Measurements from ENCODE around the gene C3orf18. TPM values are rescaled to one million over a fixed set of nuclear protein-coding genes. Genes with fewer than 3 reads are reported as not detected.

Gene C3orf18
- total and polyA plus RNA-seq, 2 donors from 2014 or later: 6.2 to 14.9 TPM

DNA sequence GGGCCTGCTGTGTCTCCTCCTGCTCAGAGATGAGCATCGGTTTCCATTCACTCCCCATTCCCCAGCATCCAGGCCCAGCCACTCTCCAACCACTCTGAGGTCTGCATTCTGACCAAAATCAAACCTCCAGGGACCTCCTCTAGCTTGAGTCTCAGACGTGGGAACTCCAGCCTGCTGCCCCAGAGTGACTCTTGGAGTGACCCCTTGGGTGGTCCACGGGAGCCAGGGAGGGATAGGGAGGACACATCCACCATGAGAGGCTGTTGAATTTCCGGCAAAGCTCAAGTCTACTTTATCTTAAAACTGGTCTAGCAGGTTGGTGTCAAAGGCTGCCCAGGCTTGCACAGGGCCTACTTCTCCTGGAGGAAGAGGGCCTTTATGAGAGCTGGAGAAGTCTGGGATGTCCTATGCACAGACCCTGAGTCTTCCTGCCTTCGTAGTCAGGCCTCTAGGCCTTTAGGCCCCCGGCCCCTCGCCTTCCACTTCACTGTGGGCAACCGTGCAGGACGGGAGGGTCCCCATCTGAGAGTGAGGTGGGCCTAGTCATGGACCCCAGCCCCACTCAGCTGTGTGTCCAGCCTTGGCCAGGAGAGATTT, 35.1 kb upstream of the C3orf18 start:
- peak in 2 of 5 donors; percentile 28 to 46 for DNase-seq
- Histone ChIP-seq H3K9me3 (ENCODE audit: control insufficient read depth in 2 of 3, insufficient read depth in 1 of 3, low read length in 3 of 3) (no peaks in the 10 kb centered on the region), H3K4me1 (ENCODE audit: control insufficient read depth in 2 of 3, insufficient read depth in 2 of 3, low read depth in 1 of 3, low read length in 3 of 3) (peaks cover 4 to 84% (median 83%) of the 10 kb centered on the region in 3 donors), H3K27ac (ENCODE audit: low read depth in 2 of 2, low read length in 2 of 2) (peak overlapping the region; percentile 99), H3K27me3 (ENCODE audit: control insufficient read depth, insufficient read depth, low read length) (no peaks in the 10 kb centered on the region), H3K9ac (ENCODE audit: low read length in 3 of 3) (peak overlapping the region in 2 of 3 donors; percentile 8 to 99), H3K36me3 (ENCODE audit: control insufficient read depth in 2 of 3, insufficient read depth in 3 of 3, low read length in 3 of 3) (peaks cover 0 to 31% (median 24%) of the 10 kb centered on the region in 3 donors), H3K4me3 (ENCODE audit: low read length in 3 of 3) (no peak overlapping the region)
- TF ChIP-seq, protein P1, sequence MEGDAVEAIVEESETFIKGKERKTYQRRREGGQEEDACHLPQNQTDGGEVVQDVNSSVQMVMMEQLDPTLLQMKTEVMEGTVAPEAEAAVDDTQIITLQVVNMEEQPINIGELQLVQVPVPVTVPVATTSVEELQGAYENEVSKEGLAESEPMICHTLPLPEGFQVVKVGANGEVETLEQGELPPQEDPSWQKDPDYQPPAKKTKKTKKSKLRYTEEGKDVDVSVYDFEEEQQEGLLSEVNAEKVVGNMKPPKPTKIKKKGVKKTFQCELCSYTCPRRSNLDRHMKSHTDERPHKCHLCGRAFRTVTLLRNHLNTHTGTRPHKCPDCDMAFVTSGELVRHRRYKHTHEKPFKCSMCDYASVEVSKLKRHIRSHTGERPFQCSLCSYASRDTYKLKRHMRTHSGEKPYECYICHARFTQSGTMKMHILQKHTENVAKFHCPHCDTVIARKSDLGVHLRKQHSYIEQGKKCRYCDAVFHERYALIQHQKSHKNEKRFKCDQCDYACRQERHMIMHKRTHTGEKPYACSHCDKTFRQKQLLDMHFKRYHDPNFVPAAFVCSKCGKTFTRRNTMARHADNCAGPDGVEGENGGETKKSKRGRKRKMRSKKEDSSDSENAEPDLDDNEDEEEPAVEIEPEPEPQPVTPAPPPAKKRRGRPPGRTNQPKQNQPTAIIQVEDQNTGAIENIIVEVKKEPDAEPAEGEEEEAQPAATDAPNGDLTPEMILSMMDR (IDR thresholded peaks at IDR 0.05; ENCODE audit: borderline replicate concordance, extremely low read depth, insufficient read depth): no peak
- FAIRE-seq: no peak
- intact Hi-C loops (cut with DNase I): no loop called here

DNA sequence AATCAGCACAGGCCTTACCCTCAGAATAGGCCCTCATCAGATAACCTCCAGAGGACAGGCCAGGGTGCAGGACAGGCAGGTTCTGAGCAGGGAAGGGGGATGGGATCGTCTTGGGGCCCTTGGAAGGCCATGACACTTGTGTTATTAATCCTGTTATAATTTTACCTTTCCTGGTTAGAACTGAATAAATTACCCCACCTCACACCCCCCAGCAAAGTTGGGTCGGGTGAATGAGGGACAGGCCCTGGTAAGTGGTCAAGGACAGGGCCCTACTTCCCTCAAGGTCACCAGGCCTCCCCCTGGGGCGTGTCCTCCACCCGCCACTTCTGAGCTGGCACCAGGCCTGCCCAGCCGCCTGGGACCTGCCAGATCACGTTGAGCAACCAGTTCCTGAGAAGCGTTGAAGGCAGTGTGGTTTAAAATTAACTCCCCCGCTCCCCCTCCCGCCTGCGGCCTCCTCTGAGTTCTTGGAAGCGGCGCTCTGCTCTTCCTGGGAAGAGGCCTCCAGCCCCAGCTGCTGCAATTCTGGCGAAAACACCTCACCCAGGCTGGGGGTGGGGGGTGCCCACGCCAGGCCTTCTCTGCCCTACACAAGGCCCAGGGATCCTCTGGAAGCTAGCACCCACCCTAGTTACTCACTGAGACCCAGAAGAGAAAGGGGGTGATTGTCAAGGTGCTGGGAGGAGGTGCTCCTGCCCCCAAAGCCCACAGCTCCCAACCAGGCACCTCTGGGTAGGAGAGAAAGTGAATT, 33.5 kb upstream of the C3orf18 start:
- FAIRE-seq: peak; percentile 78
- DNase-seq: peak; percentile 95 to 99 (median 97)
- peak overlapping the region; percentile 20 to 99 (median 27) for H3K9ac ChIP-seq (ENCODE audit: low read length in 3 of 3)
- H3K4me1 ChIP-seq (ENCODE audit: control insufficient read depth in 2 of 3, insufficient read depth in 2 of 3, low read depth in 1 of 3, low read length in 3 of 3): peaks cover 4 to 69% (median 68%) of the 10 kb centered on the region in 3 donors
- peak overlapping the region; percentile 99 for H3K27ac ChIP-seq (ENCODE audit: low read depth in 2 of 2, low read length in 2 of 2)
- intact Hi-C loops (cut with DNase I): no loop called here
- H3K36me3 ChIP-seq (ENCODE audit: control insufficient read depth in 2 of 3, insufficient read depth in 3 of 3, low read length in 3 of 3): peaks cover 0 to 14% (median 14%) of the 10 kb centered on the region in 3 donors
- no peaks in the 10 kb centered on the region for H3K27me3 ChIP-seq (ENCODE audit: control insufficient read depth, insufficient read depth, low read length)
- TF ChIP-seq, protein P1 (IDR thresholded peaks at IDR 0.05; ENCODE audit: borderline replicate concordance, extremely low read depth, insufficient read depth): no peak
- H3K4me3 ChIP-seq (ENCODE audit: low read length in 3 of 3): peak overlapping the region in 2 of 3 donors; percentile 4 to 57
- no peaks in the 10 kb centered on the region for H3K9me3 ChIP-seq (ENCODE audit: control insufficient read depth in 2 of 3, insufficient read depth in 1 of 3, low read length in 3 of 3)

DNA sequence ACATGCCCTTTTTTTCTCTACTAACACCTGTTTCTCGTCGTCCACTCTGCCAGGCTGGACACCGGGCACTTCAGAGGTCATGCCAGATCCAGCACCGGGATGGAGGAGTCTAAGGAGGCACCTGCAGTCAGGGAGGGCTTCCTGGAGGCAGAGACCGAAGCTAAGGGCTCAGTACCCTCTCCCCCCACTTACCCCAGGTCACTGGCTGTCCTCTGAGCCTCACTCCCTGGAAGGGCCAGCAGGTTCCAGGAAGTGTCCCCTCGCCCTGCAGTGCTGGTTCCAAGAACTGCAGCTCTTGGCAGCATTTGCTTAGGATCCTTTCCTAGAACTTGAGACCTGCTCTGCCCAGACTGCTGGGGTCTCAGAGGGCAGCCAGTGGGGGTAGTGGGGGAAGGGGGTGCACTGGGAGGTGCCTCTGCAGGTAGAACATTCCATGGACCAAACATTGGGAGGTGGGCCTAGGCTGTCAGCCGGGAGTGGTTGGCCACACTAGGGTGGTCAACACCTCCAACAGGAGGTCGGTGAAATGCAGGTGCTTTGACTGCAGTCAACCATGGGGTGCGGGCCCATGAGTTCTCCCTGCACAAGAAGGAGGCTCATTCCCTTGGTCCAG, 32.7 kb upstream of the C3orf18 start:
- H3K9me3 ChIP-seq (ENCODE audit: control insufficient read depth in 2 of 3, insufficient read depth in 1 of 3, low read length in 3 of 3): no peaks in the 10 kb centered on the region
- intact Hi-C loops (cut with DNase I): no loop called here
- peaks cover 4 to 63% (median 61%) of the 10 kb centered on the region in 3 donors for H3K4me1 ChIP-seq (ENCODE audit: control insufficient read depth in 2 of 3, insufficient read depth in 2 of 3, low read depth in 1 of 3, low read length in 3 of 3)
- peak overlapping the region in 1 of 3 donors; percentile 8 for H3K4me3 ChIP-seq (ENCODE audit: low read length in 3 of 3)
- FAIRE-seq (no peak), DNase-seq (peak in 4 of 5 donors; percentile 24 to 74 (median 38))
- TF ChIP-seq, protein P1 (IDR thresholded peaks at IDR 0.05; ENCODE audit: borderline replicate concordance, extremely low read depth, insufficient read depth): no peak
- H3K36me3 ChIP-seq (ENCODE audit: control insufficient read depth in 2 of 3, insufficient read depth in 3 of 3, low read length in 3 of 3): peaks cover 0 to 11% (median 9%) of the 10 kb centered on the region in 3 donors
- peak overlapping the region in 2 of 3 donors; percentile 43 to 83 for H3K9ac ChIP-seq (ENCODE audit: low read length in 3 of 3)
- no peaks in the 10 kb centered on the region for H3K27me3 ChIP-seq (ENCODE audit: control insufficient read depth, insufficient read depth, low read length)
- peak overlapping the region; percentile 99 for H3K27ac ChIP-seq (ENCODE audit: low read depth in 2 of 2, low read length in 2 of 2)

Data from kidney (tissue), 14 donors.